Measurements from ENCODE around the gene PIPOX. TPM values are rescaled to one million over a fixed set of nuclear protein-coding genes. Genes with fewer than 3 reads are reported as not detected.

The PIPOX gene
- total RNA-seq, 4 donors from 2014 or later: 0.58 to 1.7 (median 0.93) TPM; not detected in 1

DNA sequence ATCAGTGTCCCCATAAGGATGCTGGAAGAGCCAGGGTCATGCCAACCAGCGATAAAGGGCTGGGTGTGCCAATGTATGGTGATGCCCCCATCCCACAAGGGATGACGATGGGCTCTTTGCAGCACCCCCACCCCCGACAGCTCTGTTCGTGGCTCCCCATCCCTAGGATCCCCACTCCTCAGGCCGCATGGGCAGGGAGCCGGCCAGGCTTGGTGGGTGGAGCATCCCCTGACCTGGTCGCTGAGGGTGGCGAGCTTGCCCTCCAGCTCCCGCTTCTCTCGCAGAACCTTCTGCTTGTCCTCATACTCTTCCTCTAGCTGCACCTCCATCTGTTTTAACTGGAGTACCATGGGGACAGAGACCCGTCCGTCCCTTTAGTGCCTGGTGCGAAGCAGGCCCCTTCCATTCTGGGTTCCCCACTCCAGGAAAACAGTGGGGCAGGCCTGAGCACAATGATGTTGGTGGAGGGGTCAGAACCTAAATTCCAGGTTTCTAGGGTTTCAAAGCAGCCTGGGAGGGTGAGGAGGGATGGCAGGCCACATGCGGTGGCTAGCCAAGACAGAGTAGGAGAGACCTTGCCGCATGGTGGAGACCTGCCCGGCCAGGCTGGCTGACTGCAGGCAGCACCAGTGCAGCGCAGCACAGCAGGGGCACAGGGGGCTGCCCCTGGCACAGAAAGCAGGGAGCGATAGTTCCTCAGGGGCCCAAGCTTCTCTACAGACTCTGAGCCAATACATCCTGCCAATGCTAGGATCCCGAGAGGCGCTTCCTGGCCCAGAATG, 50.3 kb downstream of the PIPOX start:
- Histone ChIP-seq H3K27ac (no peak overlapping the region), H3K9me3 (no peaks in the 10 kb centered on the region), H3K27me3 (no peaks in the 10 kb centered on the region), H3K4me3 (replicated peaks in 1 of 3) (no peak overlapping the region), H3K4me1 (no peaks in the 10 kb centered on the region), H3K36me3 (peaks cover 64 to 70% of the 10 kb centered on the region in 2 donors)
- WGBS, 2 donors: 97 to 99% methylated on average over 20 of the region's 20 CpGs
- no peak for DNase-seq
- TF ChIP-seq, protein P1, sequence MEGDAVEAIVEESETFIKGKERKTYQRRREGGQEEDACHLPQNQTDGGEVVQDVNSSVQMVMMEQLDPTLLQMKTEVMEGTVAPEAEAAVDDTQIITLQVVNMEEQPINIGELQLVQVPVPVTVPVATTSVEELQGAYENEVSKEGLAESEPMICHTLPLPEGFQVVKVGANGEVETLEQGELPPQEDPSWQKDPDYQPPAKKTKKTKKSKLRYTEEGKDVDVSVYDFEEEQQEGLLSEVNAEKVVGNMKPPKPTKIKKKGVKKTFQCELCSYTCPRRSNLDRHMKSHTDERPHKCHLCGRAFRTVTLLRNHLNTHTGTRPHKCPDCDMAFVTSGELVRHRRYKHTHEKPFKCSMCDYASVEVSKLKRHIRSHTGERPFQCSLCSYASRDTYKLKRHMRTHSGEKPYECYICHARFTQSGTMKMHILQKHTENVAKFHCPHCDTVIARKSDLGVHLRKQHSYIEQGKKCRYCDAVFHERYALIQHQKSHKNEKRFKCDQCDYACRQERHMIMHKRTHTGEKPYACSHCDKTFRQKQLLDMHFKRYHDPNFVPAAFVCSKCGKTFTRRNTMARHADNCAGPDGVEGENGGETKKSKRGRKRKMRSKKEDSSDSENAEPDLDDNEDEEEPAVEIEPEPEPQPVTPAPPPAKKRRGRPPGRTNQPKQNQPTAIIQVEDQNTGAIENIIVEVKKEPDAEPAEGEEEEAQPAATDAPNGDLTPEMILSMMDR (IDR thresholded peaks at IDR 0.05): no peak
- TF ChIP-seq POLR2A (IDR thresholded peaks at IDR 0.05): no peak
- intact Hi-C loops (cut with DNase I): no loop called here

DNA sequence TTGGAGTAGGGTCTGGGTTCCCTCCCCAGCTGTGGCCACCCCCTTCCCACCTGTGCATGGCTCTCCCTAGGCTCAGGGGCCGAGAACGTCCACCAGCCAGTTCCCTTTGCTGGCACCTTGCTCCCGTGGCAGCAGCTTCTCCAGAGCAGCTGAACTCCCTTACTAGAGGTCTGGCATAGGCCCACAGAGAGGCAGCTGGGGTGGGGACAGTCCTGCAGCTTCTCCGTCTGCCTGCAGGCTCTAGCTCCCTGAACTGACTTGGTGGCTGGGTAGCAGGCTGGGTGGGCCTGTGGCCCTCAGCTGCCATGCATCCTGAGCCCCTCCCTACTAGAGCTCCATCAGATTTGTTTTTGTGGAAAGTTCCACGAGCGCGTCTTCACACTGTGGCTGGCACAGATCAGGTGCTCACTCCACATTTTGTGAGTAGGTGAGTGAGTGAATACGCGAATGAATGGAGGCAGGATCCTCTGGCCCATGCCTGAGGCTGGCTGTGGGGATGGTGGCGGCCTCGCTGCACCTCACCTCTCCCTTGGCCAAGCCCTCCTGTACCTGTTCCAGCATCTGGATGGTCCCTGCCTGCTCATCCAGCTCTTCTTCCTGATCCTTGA, 51.3 kb downstream of the PIPOX start:
- H3K36me3 ChIP-seq: peaks cover 72 to 75% of the 10 kb centered on the region in 2 donors
- no peaks in the 10 kb centered on the region for H3K9me3 ChIP-seq
- intact Hi-C loops (cut with DNase I): no loop called here
- no peak overlapping the region for H3K4me3 ChIP-seq (replicated peaks in 1 of 3)
- H3K27ac ChIP-seq: no peak overlapping the region
- DNase-seq: no peak
- WGBS, 2 donors: 92 to 98% methylated on average over 10 to 11 of the region's 11 CpGs
- no peaks in the 10 kb centered on the region for H3K4me1 ChIP-seq
- TF ChIP-seq POLR2A (IDR thresholded peaks at IDR 0.05): no peak
- TF ChIP-seq, protein P1 (IDR thresholded peaks at IDR 0.05): no peak
- H3K27me3 ChIP-seq: no peaks in the 10 kb centered on the region

DNA sequence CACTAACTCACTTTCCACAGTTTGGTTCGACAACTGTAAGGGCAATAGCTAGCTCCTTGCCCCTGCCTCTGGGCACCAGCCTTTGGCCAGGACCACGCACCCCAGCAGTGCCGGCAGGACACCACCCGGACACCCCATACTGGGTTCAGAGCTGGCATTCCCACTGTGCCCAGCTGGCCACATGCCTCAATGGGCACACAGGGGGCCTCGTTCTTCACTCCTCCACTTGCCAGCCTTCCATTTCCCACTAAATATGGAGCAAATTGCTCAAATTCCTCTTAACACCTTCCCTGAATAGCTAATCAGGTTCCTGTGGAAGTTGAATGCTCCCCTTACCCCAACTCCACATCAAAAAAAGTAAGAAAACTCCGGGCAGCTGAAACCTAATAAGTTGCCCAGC, 52.5 kb downstream of the PIPOX start:
- 95 to 96% methylated on average over 5 to 6 of the region's 6 CpGs for WGBS, 2 donors
- no peaks in the 10 kb centered on the region for H3K4me1 ChIP-seq
- TF ChIP-seq, protein P1 (IDR thresholded peaks at IDR 0.05): no peak
- no peak for TF ChIP-seq POLR2A (IDR thresholded peaks at IDR 0.05)
- H3K27me3 ChIP-seq: no peaks in the 10 kb centered on the region
- no peak for DNase-seq
- intact Hi-C loops (cut with DNase I): no loop called here
- H3K9me3 ChIP-seq: no peaks in the 10 kb centered on the region
- H3K36me3 ChIP-seq: peaks cover 64% of the 10 kb centered on the region in 2 donors
- no peak overlapping the region for H3K27ac ChIP-seq
- no peak overlapping the region for H3K4me3 ChIP-seq (replicated peaks in 1 of 3)

DNA sequence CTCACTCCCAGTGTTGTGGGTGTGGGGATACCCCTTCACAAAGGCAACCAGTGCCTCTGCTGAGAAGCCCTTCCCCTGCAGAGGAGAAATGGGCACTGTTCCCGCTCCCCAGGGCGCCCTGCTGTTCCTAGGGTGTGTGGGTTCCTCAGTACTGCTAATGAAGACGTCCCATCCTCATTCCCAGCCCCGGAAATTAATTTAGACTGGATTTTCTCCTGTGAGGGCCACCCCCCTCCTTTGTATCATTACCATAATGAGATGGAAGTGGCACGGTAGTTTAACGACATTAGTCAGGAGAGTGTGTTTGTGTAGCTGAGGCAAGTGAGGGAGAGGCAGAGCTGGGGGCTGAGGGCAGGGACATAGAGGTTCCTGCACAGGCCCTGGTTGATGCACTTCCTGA, 53.2 kb downstream of the PIPOX start:
- 78 to 84% methylated on average over 6 of the region's 6 CpGs for WGBS, 2 donors
- Histone ChIP-seq H3K4me1 (no peaks in the 10 kb centered on the region), H3K27ac (no peak overlapping the region), H3K36me3 (peaks cover 57 to 58% of the 10 kb centered on the region in 2 donors), H3K9me3 (no peaks in the 10 kb centered on the region), H3K4me3 (replicated peaks in 1 of 3) (no peak overlapping the region), H3K27me3 (no peaks in the 10 kb centered on the region)
- TF ChIP-seq POLR2A (IDR thresholded peaks at IDR 0.05): no peak
- TF ChIP-seq, protein P1 (IDR thresholded peaks at IDR 0.05): no peak
- intact Hi-C loops (cut with DNase I): no loop called here
- no peak for DNase-seq

DNA sequence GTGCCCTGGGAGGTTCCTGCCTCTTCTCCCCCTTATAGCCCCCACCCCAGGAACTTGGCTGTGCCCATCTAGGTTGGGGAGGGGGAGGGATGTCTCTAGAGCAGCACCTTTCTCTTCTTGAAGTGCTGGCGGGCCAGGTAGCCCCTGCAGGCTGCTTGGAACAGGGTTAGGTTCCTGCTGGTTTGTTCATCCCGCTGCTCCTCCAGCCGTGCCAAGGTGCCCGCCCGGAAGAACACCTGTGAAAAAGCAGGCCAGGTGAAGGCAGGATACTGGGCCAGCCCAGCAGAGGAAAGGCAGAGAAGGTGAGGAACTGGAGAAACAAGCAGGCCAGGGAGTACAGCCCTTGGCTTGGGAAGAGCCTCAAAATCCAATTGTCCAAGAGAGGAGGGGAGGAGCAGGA, 56.6 kb downstream of the PIPOX start:
- Histone ChIP-seq H3K4me1 (no peaks in the 10 kb centered on the region), H3K27ac (no peak overlapping the region), H3K27me3 (no peaks in the 10 kb centered on the region), H3K36me3 (peaks cover 48 to 52% of the 10 kb centered on the region in 2 donors), H3K4me3 (replicated peaks in 1 of 3) (no peak overlapping the region), H3K9me3 (no peaks in the 10 kb centered on the region)
- TF ChIP-seq POLR2A (IDR thresholded peaks at IDR 0.05): no peak
- TF ChIP-seq, protein P1 (IDR thresholded peaks at IDR 0.05): no peak
- no peak for DNase-seq
- 87 to 94% methylated on average over 4 to 5 of the region's 5 CpGs for WGBS, 2 donors
- intact Hi-C loops (cut with DNase I): no loop called here
